Spleen (tissue), 7 donors: ENCODE data around the gene ABCA1.

Experiments used
- POLR2A ChIP-seq, 3 donors: fragments of 450-650 bp; IDR thresholded peaks; one replicate each; pipeline ENCODE4 v1.5.1; 2017; ENCODE audit warnings: antibody characterized with exemption in 3 of 3, mild to moderate bottlenecking in 1 of 3
- POLR2AphosphoS5 ChIP-seq, 3 donors: sonication (generic); formaldehyde crosslinking; IDR thresholded peaks; one replicate each; pipeline ENCODE4 v1.5.1; 2017; ENCODE audit warnings: antibody characterized with exemption in 3 of 3
- TF ChIP-seq, protein P1 (sequence below), 11 experiments: fragments of 200-600 bp in 7 of 11; fragments of 450-650 bp in 4 of 11; sonication (generic) in 4 of 11; IDR thresholded peaks in 8 of 11; conservative IDR thresholded peaks in 3 of 11; 1 replicate in 7 of 11; 2 replicates in 4 of 11; pipeline versions ENCODE4 v1.4.0 to v1.8.0; 2016 to 2021; ENCODE audit warnings: antibody characterized with exemption in 11 of 11, inconsistent platforms in 4 of 11, mild to moderate bottlenecking in 1 of 11
- donor health status: DM: no; HTN: no; CAD: no; lungs with moderate emphysema.
- donor health status: DM: no; HTN: no; CAD: no.
- donor health status: DM: no; HTN: no; CAD: no.

DNA sequence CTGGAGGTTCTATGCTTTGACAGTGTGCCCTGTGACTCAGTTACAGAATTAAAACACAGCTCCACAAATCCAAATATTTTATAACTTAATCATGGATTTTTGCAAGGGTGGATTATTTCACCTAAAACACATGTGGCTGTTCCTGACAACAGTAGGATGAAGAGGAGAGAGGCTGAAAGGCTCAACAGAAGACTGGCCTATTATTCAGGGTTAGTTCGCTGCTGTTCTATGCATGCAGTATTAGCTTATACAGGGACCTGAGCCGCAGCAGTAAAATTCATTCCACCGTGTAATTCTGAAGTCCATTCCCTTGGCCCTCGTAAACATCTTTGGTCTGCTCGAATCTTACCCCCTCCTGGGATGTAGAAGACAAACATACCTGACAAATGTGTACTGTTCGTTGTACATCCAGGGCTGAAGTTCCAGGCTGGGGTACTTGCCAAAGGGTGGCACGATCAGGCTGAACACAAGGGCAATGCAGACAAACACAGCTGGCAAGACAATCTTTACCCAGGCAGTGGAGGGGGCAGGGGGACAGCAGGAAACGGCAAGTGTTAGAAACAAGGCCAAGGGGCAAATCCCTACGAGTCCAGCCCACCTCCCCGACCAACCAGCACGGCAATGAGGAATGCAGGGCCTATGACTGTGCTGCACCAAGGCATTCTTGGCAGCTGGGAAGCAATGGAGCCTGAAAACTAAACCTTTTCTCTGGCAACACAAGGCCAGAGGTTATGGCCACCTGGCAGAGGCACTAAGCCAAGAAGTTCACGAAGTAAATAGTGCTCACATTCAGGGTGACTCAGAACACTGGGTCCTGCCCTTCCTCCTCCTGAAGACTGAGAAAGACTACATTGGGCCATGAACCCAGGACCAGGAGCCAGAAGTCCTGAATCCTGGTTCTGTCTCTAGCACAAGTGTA lies 117.3 kb downstream of the ABCA1 start:
- TF ChIP-seq POLR2A (IDR thresholded peaks at IDR 0.05), result no peak
- no peak for TF ChIP-seq POLR2AphosphoS5 (IDR thresholded peaks at IDR 0.05)
- TF ChIP-seq, protein P1, sequence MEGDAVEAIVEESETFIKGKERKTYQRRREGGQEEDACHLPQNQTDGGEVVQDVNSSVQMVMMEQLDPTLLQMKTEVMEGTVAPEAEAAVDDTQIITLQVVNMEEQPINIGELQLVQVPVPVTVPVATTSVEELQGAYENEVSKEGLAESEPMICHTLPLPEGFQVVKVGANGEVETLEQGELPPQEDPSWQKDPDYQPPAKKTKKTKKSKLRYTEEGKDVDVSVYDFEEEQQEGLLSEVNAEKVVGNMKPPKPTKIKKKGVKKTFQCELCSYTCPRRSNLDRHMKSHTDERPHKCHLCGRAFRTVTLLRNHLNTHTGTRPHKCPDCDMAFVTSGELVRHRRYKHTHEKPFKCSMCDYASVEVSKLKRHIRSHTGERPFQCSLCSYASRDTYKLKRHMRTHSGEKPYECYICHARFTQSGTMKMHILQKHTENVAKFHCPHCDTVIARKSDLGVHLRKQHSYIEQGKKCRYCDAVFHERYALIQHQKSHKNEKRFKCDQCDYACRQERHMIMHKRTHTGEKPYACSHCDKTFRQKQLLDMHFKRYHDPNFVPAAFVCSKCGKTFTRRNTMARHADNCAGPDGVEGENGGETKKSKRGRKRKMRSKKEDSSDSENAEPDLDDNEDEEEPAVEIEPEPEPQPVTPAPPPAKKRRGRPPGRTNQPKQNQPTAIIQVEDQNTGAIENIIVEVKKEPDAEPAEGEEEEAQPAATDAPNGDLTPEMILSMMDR (IDR thresholded peaks at IDR 0.05 in 8 of 11, conservative IDR thresholded peaks at IDR 0.05 in 3 of 11), result no peak
